ENCODE data around the gene PXDN. TPM values are rescaled to one million over a fixed set of nuclear protein-coding genes. Genes with fewer than 3 reads are reported as not detected.

Gene PXDN
- total and polyA plus RNA-seq, 2 donors (not counting 3 experiments of a cell fraction or from before 2014, with no cell fraction given), result 231 to 308 TPM

DNA sequence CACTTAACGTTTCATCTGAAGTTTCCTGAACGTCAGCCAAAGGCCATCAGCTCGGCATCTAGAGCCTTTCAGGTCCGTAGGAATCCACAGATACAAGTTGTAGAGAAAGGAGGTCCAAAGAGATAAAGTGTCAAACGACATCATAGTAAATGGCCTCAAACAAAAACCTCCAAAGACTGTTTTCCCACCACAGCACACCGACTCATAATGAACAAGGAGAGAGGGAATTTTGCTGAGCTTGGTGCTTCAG is 150.3 kb downstream of the PXDN start:
- TF ChIP-seq JUN (IDR thresholded peaks at IDR 0.05; ENCODE audit: borderline replicate concordance, insufficient read depth, insufficient read length, low read depth) (no peak), FOS (IDR thresholded peaks at IDR 0.05; ENCODE audit: borderline replicate concordance, insufficient read depth, low read length) (no peak), CTCF (IDR thresholded peaks at IDR 0.05; ENCODE audit: extremely low read depth in 1 of 2, insufficient read depth in 1 of 2, low read depth in 1 of 2, low read length in 2 of 2) (no peak)
- no peak overlapping the region for H3K4me2 ChIP-seq (ENCODE audit: insufficient read depth, low read length)
- H3K9ac ChIP-seq (replicated peaks; ENCODE audit: extremely low read depth, insufficient read depth, low read length), result no peak overlapping the region
- H3K9me3 ChIP-seq (replicated peaks; ENCODE audit: control insufficient read depth, insufficient read depth, low read length), result no peaks in the 10 kb centered on the region
- H3K27ac ChIP-seq (ENCODE audit: insufficient read depth, low read depth, low read length), result no peak overlapping the region
- no peaks in the 10 kb centered on the region for H3K79me2 ChIP-seq (ENCODE audit: control insufficient read depth, insufficient read depth, low read length)
- no peak for DNase-seq (ENCODE audit: low read depth, low spot score)
- ChIA-PET POLR2A (no interaction called here), CTCF (interaction anchor here (1.1 to 6.5 kb wide), 6 partner anchors 11 to 158 kb away, joined by 4 to 137 read pairs (median 5); no protein-coding TSS in a partner anchor)
- H3K36me3 ChIP-seq (ENCODE audit: control insufficient read depth in 2 of 2, extremely low read depth in 1 of 2, insufficient read depth in 2 of 2, low read length in 2 of 2), result no peaks in the 10 kb centered on the region
- intact Hi-C loops (cut with micrococcal nuclease), result loop anchor here (5.0 kb wide), 2 partner anchors 48 to 93 kb away; no protein-coding TSS in a partner anchor
- H3K4me3 ChIP-seq (replicated peaks in 1 of 3; ENCODE audit: insufficient read depth in 1 of 3, low read depth in 1 of 3, low read length in 3 of 3), result no peak overlapping the region
- no peak for FAIRE-seq
- H3K9me1 ChIP-seq (replicated peaks; ENCODE audit: control insufficient read depth, extremely low read depth, insufficient read depth, low read length), result no peaks in the 10 kb centered on the region
- dilution Hi-C loops (cut with MboI; ENCODE audit: extremely low pct_ligation_motif_present, low sequenced_read_pairs), result no loop called here
- BruUV-seq (replicated peaks), result no TSS peak
- H4K20me1 ChIP-seq (replicated peaks; ENCODE audit: control insufficient read depth, extremely low read depth, insufficient read depth, low read length), result no peaks in the 10 kb centered on the region
- H2AFZ ChIP-seq (ENCODE audit: low read depth, low read length), result no peak overlapping the region
- peaks cover 12% of the 10 kb centered on the region for H3K4me1 ChIP-seq (ENCODE audit: control insufficient read depth, extremely low read depth, insufficient read depth, low read length)
- no peaks in the 10 kb centered on the region for H3K27me3 ChIP-seq (ENCODE audit: control insufficient read depth in 2 of 2, insufficient read depth in 2 of 2, low read length in 2 of 2)

GRCh38 chr2:1593371-1594122 is 150.8 kb downstream of the PXDN start:
- no peak for DNase-seq (ENCODE audit: low read depth, low spot score)
- no peaks in the 10 kb centered on the region for H3K9me1 ChIP-seq (replicated peaks; ENCODE audit: control insufficient read depth, extremely low read depth, insufficient read depth, low read length)
- H3K9me3 ChIP-seq (replicated peaks; ENCODE audit: control insufficient read depth, insufficient read depth, low read length), result no peaks in the 10 kb centered on the region
- no peak overlapping the region for H2AFZ ChIP-seq (ENCODE audit: low read depth, low read length)
- TF ChIP-seq EZH2 (IDR thresholded peaks at IDR 0.05; ENCODE audit: borderline replicate concordance, low read depth, low read length, severe bottlenecking) (no peak), MAX (IDR thresholded peaks at IDR 0.05; ENCODE audit: insufficient read depth, insufficient read length) (no peak), GATA2 (IDR thresholded peaks at IDR 0.05; ENCODE audit: insufficient read depth, insufficient read length, low read depth, low read length) (no peak), POLR2A (IDR thresholded peaks at IDR 0.05; ENCODE audit: low read depth, low read length) (no peak), POLR2AphosphoS5 (IDR thresholded peaks at IDR 0.05; ENCODE audit: insufficient read depth, low read depth, low read length) (no peak), FOS (IDR thresholded peaks at IDR 0.05; ENCODE audit: borderline replicate concordance, insufficient read depth, low read length) (no peak), MYC (IDR thresholded peaks at IDR 0.05; ENCODE audit: low read depth, low read length) (no peak), CTCF (IDR thresholded peaks at IDR 0.05; ENCODE audit: extremely low read depth in 1 of 2, insufficient read depth in 1 of 2, low read depth in 1 of 2, low read length in 2 of 2) (no peak), JUN (IDR thresholded peaks at IDR 0.05; ENCODE audit: borderline replicate concordance, insufficient read depth, insufficient read length, low read depth) (no peak)
- BruUV-seq (replicated peaks), result no TSS peak
- FAIRE-seq, result peak; percentile 8
- H3K27ac ChIP-seq (ENCODE audit: insufficient read depth, low read depth, low read length), result no peak overlapping the region
- dilution Hi-C loops (cut with MboI; ENCODE audit: extremely low pct_ligation_motif_present, low sequenced_read_pairs), result no loop called here
- no peaks in the 10 kb centered on the region for H4K20me1 ChIP-seq (replicated peaks; ENCODE audit: control insufficient read depth, extremely low read depth, insufficient read depth, low read length)
- intact Hi-C loops (cut with micrococcal nuclease), result loop anchor here (2.0 to 5.0 kb wide), 3 partner anchors 49 to 223 kb away; no protein-coding TSS in a partner anchor
- H3K9ac ChIP-seq (replicated peaks; ENCODE audit: extremely low read depth, insufficient read depth, low read length), result no peak overlapping the region
- peaks cover 12% of the 10 kb centered on the region for H3K4me1 ChIP-seq (ENCODE audit: control insufficient read depth, extremely low read depth, insufficient read depth, low read length)
- no peak overlapping the region for H3K4me3 ChIP-seq (replicated peaks in 1 of 3; ENCODE audit: insufficient read depth in 1 of 3, low read depth in 1 of 3, low read length in 3 of 3)
- no peaks in the 10 kb centered on the region for H3K36me3 ChIP-seq (ENCODE audit: control insufficient read depth in 2 of 2, extremely low read depth in 1 of 2, insufficient read depth in 2 of 2, low read length in 2 of 2)
- ChIA-PET CTCF (interaction anchor here (0.7 to 6.5 kb wide), 10 partner anchors 12 to 159 kb away, joined by 3 to 137 read pairs (median 4); no protein-coding TSS in a partner anchor), POLR2A (no interaction called here)
- no peaks in the 10 kb centered on the region for H3K79me2 ChIP-seq (ENCODE audit: control insufficient read depth, insufficient read depth, low read length)
- H3K27me3 ChIP-seq (ENCODE audit: control insufficient read depth in 2 of 2, insufficient read depth in 2 of 2, low read length in 2 of 2), result no peaks in the 10 kb centered on the region
- H3K4me2 ChIP-seq (ENCODE audit: insufficient read depth, low read length), result no peak overlapping the region
